ENCODE measurements around the gene ZNF488.

Gene ZNF488

GRCh38 chr10:47369251-47369894, 14.7 kb downstream of the ZNF488 start:
- Histone ChIP-seq H3K4me3 (replicated peaks; ENCODE audit: insufficient read depth, low read length) (no peak overlapping the region), H3K27me3 (ENCODE audit: insufficient read depth, poor library complexity, severe bottlenecking) (no peaks in the 10 kb centered on the region), H3K27ac (replicated peaks) (no peak overlapping the region)
- DNase-seq (ENCODE audit: low read depth in 1 of 2, low spot score in 1 of 2): no peak
- TF ChIP-seq SPI1 (IDR thresholded peaks at IDR 0.05; ENCODE audit: borderline replicate concordance, low read depth): no peak
- TF ChIP-seq POLR2AphosphoS5 (IDR thresholded peaks at IDR 0.05; ENCODE audit: low read depth): no peak
- no peak for TF ChIP-seq CTCF (IDR thresholded peaks at IDR 0.05; ENCODE audit: insufficient read depth, low read length)
- no peak for TF ChIP-seq REST (IDR thresholded peaks at IDR 0.05; ENCODE audit: insufficient replicate concordance, low read depth)
- TF ChIP-seq GABPA (IDR thresholded peaks at IDR 0.05; ENCODE audit: low read depth): no peak

GRCh38 chr10:47368431-47369180, 15.5 kb downstream of the ZNF488 start:
- Histone ChIP-seq H3K27me3 (ENCODE audit: insufficient read depth, poor library complexity, severe bottlenecking) (no peaks in the 10 kb centered on the region), H3K27ac (replicated peaks) (no peak overlapping the region), H3K4me3 (replicated peaks; ENCODE audit: insufficient read depth, low read length) (no peak overlapping the region)
- TF ChIP-seq GABPA (IDR thresholded peaks at IDR 0.05; ENCODE audit: low read depth) (no peak), SPI1 (IDR thresholded peaks at IDR 0.05; ENCODE audit: borderline replicate concordance, low read depth) (no peak), CTCF (IDR thresholded peaks at IDR 0.05; ENCODE audit: insufficient read depth, low read length) (no peak), POLR2AphosphoS5 (IDR thresholded peaks at IDR 0.05; ENCODE audit: low read depth) (no peak), REST (IDR thresholded peaks at IDR 0.05; ENCODE audit: insufficient replicate concordance, low read depth) (no peak)
- DNase-seq (ENCODE audit: low read depth in 1 of 2, low spot score in 1 of 2): no peak

- Histone ChIP-seq H3K27ac (replicated peaks) (no peak overlapping the region), H3K27me3 (ENCODE audit: insufficient read depth, poor library complexity, severe bottlenecking) (no peaks in the 10 kb centered on the region), H3K4me3 (replicated peaks; ENCODE audit: insufficient read depth, low read length) (no peak overlapping the region)
- DNase-seq (ENCODE audit: low read depth in 1 of 2, low spot score in 1 of 2): no peak
- no peak for TF ChIP-seq GABPA (IDR thresholded peaks at IDR 0.05; ENCODE audit: low read depth)
- TF ChIP-seq CTCF (IDR thresholded peaks at IDR 0.05; ENCODE audit: insufficient read depth, low read length): no peak
- no peak for TF ChIP-seq SPI1 (IDR thresholded peaks at IDR 0.05; ENCODE audit: borderline replicate concordance, low read depth)
- no peak for TF ChIP-seq POLR2AphosphoS5 (IDR thresholded peaks at IDR 0.05; ENCODE audit: low read depth)
- no peak for TF ChIP-seq REST (IDR thresholded peaks at IDR 0.05; ENCODE audit: insufficient replicate concordance, low read depth)
Observed at GRCh38 chr10:47367646-47368045, 16.4 kb downstream of the ZNF488 start.
